Activated naive CD4-positive, alpha-beta T cell treated with anti-CD3 and anti-CD28 coated beads, Interleukin-2, amount 10 ng/mL, durations not matched to agents 5 hours and 36 hours (primary cell): Measurements from ENCODE around the gene ALDH1L2. TPM values are rescaled to one million over a fixed set of nuclear protein-coding genes. Genes with fewer than 3 reads are reported as not detected.

Experiments
- total RNA-seq, 2 experiments: library from RNA; stranded (reverse); gene quantifications; one replicate each; pipeline ENCODE4 v1.2.3, GENCODE V29; 2021

Gene ALDH1L2
- under 1 TPM; 0.13 to 0.31 TPM for total RNA-seq

DNA sequence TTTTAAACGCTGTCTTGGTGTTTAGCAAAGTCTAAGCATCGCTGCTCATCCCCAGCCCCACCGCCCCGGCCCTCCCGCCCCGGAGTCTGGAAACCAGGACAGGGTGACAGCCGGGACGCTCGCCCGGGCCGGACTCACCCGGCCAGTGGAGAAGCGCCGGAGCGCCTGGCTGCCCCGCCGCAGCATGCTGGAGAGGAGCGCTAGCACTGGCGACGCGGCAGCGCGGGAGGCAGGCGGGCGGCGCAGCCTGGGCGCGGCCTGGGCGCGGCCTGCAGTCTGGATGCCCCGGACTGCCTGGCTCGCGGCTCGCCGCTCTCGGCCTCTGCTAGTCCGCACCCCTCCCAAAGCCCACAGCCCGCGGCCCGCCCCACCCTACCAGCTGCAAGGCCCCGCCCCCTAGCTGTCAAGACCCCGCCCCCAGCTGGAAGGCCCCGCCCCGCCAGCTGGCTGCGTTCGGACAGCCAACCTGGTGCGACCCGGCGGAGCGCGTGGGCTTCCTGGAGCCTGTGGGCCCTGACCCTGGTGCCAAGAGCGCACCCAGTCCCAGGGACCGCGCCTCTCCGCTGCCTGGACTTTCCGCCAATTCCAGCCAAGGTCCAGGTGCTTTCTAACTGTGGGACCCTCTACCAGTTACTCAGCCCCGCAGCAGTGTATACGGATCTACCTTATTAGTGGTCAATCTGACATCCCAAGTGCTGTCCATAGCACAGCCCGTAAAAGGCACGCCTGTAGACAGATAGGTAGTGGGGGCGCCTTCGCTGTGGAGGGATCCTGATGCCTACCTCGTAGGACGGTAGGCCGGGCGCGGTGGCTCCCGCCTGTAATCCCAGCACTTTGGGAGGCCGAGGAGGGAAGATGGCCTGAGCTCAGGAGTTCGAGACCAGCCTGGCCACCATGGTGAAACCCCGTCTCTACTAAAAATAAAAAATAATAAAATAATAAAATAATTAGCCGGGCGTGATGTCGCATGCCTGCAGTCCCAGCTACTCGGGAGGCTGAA, at the start of gene ALDH1L2:
ALDH1L2 (minus strand) TSS at position 208 of the 1,000 bp plus-strand sequence; CDS start at position 186, 22 bp downstream.

DNA sequence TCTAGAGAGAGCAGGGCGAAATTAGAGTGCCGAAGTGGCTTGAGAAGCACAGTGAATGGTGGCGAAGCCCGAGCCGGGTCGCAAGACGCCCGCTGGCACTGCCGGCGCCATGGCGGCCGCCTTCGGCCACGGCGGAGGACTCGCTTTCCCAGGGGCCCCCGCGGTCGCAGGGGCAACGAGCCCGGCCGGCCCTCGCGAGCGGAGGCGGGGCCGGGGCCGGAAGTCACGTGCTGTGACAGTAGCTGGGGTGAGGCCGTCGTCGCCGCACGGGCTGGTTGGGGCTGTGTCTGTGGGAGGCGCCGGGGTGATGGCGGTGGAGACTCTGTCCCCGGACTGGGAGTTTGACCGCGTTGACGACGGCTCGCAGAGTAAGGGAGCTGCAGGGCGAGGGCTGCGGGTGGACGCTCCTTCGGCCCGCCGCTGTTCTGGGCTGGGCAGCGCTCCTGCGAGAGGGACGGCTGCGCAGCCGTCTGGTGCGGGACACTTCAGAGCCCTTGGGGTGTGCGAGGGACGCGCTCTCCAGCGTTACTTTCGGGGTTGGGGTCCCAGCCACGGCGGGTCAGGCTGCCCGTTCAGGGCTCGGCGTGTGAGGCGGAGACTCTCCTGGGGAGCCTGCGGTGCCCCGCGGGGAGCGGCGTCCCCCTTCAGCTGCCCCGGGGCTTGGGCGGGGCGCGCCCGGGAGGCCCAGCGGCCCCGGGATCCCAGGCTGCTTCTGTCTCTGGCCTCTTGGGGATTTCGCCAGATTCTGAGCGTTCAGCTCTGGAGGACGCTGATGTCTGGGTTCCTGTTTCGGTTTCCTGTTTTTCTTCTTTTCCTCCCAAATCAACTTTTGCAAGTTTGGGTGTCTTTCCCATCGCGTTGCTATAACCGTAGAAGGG, 23.5 kb upstream of the ALDH1L2 start, which contains the start of gene WASHC4:
WASHC4 (plus strand) TSS at position 238 of the 878 bp plus-strand sequence; CDS start at position 308, 70 bp downstream.

DNA sequence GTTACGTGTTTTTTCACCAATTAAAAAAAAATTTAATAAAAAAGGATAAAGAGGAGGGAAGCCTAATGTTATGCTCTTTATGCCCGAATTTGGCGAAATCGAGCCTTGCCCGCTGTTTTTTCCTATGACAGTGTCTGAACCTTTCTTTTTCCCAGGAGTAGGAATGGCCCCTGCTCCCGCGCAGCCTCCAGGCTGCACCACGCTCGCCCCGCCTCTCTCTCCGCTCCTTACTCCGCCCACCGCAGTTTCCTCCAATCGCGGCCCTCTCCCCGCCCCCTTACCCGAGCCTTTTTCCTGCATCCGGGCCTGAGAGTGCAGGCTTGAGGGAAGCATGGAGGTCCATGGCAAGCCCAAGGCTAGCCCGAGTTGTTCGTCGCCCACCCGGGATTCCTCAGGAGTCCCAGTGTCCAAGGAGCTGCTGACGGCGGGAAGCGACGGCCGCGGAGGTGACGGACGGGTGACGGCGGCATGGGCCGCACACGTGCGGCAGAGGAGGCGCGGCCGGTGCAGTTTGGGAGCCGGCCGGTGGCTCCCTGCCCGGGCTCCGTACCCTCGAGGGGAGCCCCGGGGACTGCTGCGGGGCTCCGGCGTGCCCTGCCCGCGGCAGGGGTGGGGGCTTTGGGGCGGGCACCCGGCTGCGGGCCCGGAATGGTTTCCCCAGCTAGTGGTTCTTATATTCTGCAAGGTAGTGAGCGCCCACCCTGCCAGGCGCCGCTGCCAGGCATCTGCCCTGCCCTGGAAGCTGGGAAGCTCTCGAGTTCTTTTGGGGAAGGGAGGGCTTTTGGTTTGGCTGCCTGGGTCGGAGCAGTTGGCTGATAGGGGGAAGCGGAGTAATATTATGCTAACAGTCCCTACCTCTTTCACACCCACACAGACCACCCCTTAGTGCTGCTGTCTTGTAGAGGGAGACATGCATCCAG, 98.0 kb downstream of the ALDH1L2 start, which contains the start of gene NOPCHAP1:
NOPCHAP1 (plus strand) TSS at position 295 of the 920 bp plus-strand sequence; CDS start at position 332, 37 bp downstream.

Other genes with a start within 250 kb of the ALDH1L2 start
- 1 to 10 TPM in 1 of 2 experiments, under 1 TPM in 1; 0.82 to 1.2 TPM for gene SLC41A2, start 126.2 kb downstream of the ALDH1L2 start, total RNA-seq
- gene NOPCHAP1, start 98.1 kb downstream of the ALDH1L2 start, total RNA-seq, result 10 to 100 TPM; 13.0 to 14.3 TPM
- 10 to 100 TPM; 43.5 to 43.8 TPM for gene WASHC4, start 23.3 kb upstream of the ALDH1L2 start, total RNA-seq
- 10 to 100 TPM; 27.7 to 28.7 TPM for gene APPL2, start 151.7 kb upstream of the ALDH1L2 start, total RNA-seq
- 100 to 1,000 TPM; 103 to 104 TPM for gene C12orf75, start 246.2 kb upstream of the ALDH1L2 start, total RNA-seq